HCT116 (cell line): ENCODE data around the gene LIN7A. TPM values are rescaled to one million over a fixed set of nuclear protein-coding genes. Genes with fewer than 3 reads are reported as not detected.

ENCODE experiments used
- ATAC-seq: fragments of 200-7000 bp; cut with Tn5 transposase; 2 replicates; pipeline ENCODE4 v1.9.1; 2020; ENCODE audit warnings: mild to moderate bottlenecking, moderate library complexity
- BruUV-seq: library from RNA; stranded (reverse); fragments of 400-500 nt; replicated peaks from 2 replicates; lab custom pipeline; 2021; lab: Mats Ljungman, UMichigan
- CTCF ChIA-PET: fragments of 300-600 bp; sonication (Branson Sonifier 250); formaldehyde crosslinking; loops from one replicate; lab custom pipeline; 2021; ENCODE audit warnings: antibody characterized with exemption; lab: Charles Lee
- POLR2A ChIA-PET: fragments of 300-600, 350-600 bp; sonication (Branson Sonifier 250); formaldehyde crosslinking; loops from one replicate; lab custom pipeline; 2021; ENCODE audit warnings: antibody characterized with exemption; lab: Charles Lee
- RAD21 ChIA-PET, 2 experiments: fragments of 300-600 bp; sonication (Branson Sonifier 250); formaldehyde crosslinking; loops; one replicate each; lab custom pipeline; 2023; ENCODE audit warnings: low total read pairs in 2 of 2; ENCODE audit not compliant: uncharacterized antibody in 2 of 2, unreplicated experiment in 2 of 2, low non-redundant PET in 1 of 2; lab: Charles Lee
- DNase-seq: peaks from one replicate; pipeline ENCODE4 v3.0.0-alpha.2; 2010; ENCODE audit warnings: low read depth, low spot score
- H2AFZ ChIP-seq: fragments of 200-600 bp; shearing (Covaris generic), sonication (generic); 2 replicates; pipeline ENCODE4 v1.6.1; 2017; ENCODE audit warnings: low read depth, mixed run types, mixed read lengths, antibody characterized with exemption, low read length; ENCODE audit not compliant: poor library complexity, severe bottlenecking
- H3K27ac ChIP-seq: 2 replicates; pipeline ENCODE4 v1.5.1; 2012; ENCODE audit warnings: low read depth, low read length
- H3K27me3 ChIP-seq: fragments of 200-600 bp; sonication (generic); 2 replicates; pipeline ENCODE4 v1.6.1; 2016; ENCODE audit warnings: mixed run types, low read length, mixed read lengths; ENCODE audit not compliant: insufficient read depth
- H3K36me3 ChIP-seq, 2 experiments: fragments of 200-500 bp in 1 of 2; fragments of 200-600 bp in 1 of 2; sonication (Bioruptor generic) in 1 of 2; sonication (generic) in 1 of 2; 2 replicates each; pipeline versions ENCODE4 v1.5.1 to v1.6.1; 2014 to 2016; ENCODE audit warnings: low read length in 2 of 2, inconsistent platforms in 1 of 2, mixed read lengths in 1 of 2, mixed run types in 1 of 2; ENCODE audit not compliant: insufficient read depth in 2 of 2, control insufficient read depth in 1 of 2
- H3K4me1 ChIP-seq, 2 experiments: fragments of 200-600 bp in 1 of 2; sonication (generic) in 1 of 2; 2 replicates each; pipeline versions ENCODE4 v1.5.1 to v1.6.1; 2012 to 2017; ENCODE audit warnings: low read length in 2 of 2, inconsistent platforms in 1 of 2, mild to moderate bottlenecking in 1 of 2, mixed read lengths in 1 of 2, mixed run types in 1 of 2, moderate library complexity in 1 of 2; ENCODE audit not compliant: insufficient read depth in 2 of 2, control insufficient read depth in 1 of 2
- H3K4me2 ChIP-seq: fragments of 200-600 bp; sonication (generic); 2 replicates; pipeline ENCODE4 v1.6.1; 2017; ENCODE audit warnings: mixed run types, low read length, mixed read lengths
- H3K4me3 ChIP-seq, 2 experiments: fragments of 200-600 bp in 1 of 2; sonication (generic) in 1 of 2; replicated peaks in 1 of 2; 2 replicates each; pipeline ENCODE4 v1.5.1; 2011 to 2016; ENCODE audit warnings: low read length in 2 of 2, control low read depth in 1 of 2, low read depth in 1 of 2, mild to moderate bottlenecking in 1 of 2, mixed read lengths in 1 of 2, mixed run types in 1 of 2
- H3K79me2 ChIP-seq: fragments of 200-600 bp; sonication (generic); 2 replicates; pipeline ENCODE4 v1.6.1; 2017; ENCODE audit warnings: mild to moderate bottlenecking, mixed run types, low read length, moderate library complexity, mixed read lengths; ENCODE audit not compliant: insufficient read depth
- H3K9ac ChIP-seq: fragments of 200-600 bp; sonication (generic); 2 replicates; pipeline ENCODE4 v1.6.1; 2016; ENCODE audit warnings: low read length, mixed read lengths
- H3K9me2 ChIP-seq: fragments of 200-600 bp; sonication (generic), shearing (Covaris generic); 2 replicates; pipeline ENCODE4 v1.6.1; 2017; ENCODE audit warnings: mixed run types, mild to moderate bottlenecking, moderate library complexity; ENCODE audit not compliant: insufficient read depth
- H3K9me3 ChIP-seq, 2 experiments: fragments of 200-500 bp in 1 of 2; fragments of 200-600 bp in 1 of 2; sonication (Bioruptor generic) in 1 of 2; sonication (generic) in 1 of 2; 2 replicates each; pipeline ENCODE4 v1.6.1; 2014 to 2017; ENCODE audit warnings: low read length in 2 of 2, mixed read lengths in 2 of 2, inconsistent platforms in 1 of 2, low read depth in 1 of 2, mild to moderate bottlenecking in 1 of 2, mixed run types in 1 of 2, moderate library complexity in 1 of 2; ENCODE audit not compliant: control insufficient read depth in 1 of 2, insufficient read depth in 1 of 2
- H4K20me1 ChIP-seq: fragments of 200-600 bp; sonication (generic), shearing (Covaris generic); 2 replicates; pipeline ENCODE4 v1.6.1; 2017; ENCODE audit warnings: mixed run types, mild to moderate bottlenecking, moderate library complexity; ENCODE audit not compliant: insufficient read depth
- EGR1 ChIP-seq: IDR thresholded peaks from 2 replicates; pipeline ENCODE4 v1.6.1; 2012; ENCODE audit warnings: low read depth
- ELF1 ChIP-seq: IDR thresholded peaks from 2 replicates; pipeline ENCODE4 v1.6.1; 2012; ENCODE audit warnings: low read depth, borderline replicate concordance
- EZH2 ChIP-seq: fragments of 200-600 bp; sonication (generic); IDR thresholded peaks from 2 replicates; pipeline ENCODE4 v1.6.1; 2017; ENCODE audit warnings: antibody characterized with exemption, mixed run types
- FOSL1 ChIP-seq: IDR thresholded peaks from 2 replicates; pipeline ENCODE4 v1.6.1; 2012; ENCODE audit warnings: low read depth
- JUND ChIP-seq: IDR thresholded peaks from 2 replicates; pipeline ENCODE4 v1.6.1; 2012
- POLR2AphosphoS5 ChIP-seq: IDR thresholded peaks from 2 replicates; pipeline ENCODE4 v1.6.1; 2011; ENCODE audit warnings: mild to moderate bottlenecking, low read depth, low read length, moderate library complexity
- REST ChIP-seq: IDR thresholded peaks from 2 replicates; pipeline ENCODE4 v1.6.1; 2012; ENCODE audit warnings: low read depth
- SIN3A ChIP-seq: IDR thresholded peaks from 2 replicates; pipeline ENCODE4 v1.6.1; 2012; ENCODE audit warnings: low read depth
- SP1 ChIP-seq: IDR thresholded peaks from 2 replicates; pipeline ENCODE4 v1.6.1; 2012; ENCODE audit warnings: low read depth
- ZFX ChIP-seq: fragments of 450-650 bp; IDR thresholded peaks from 2 replicates; pipeline ENCODE4 v1.6.1; 2017
- ZNF274 ChIP-seq: fragments of 200-500 bp; sonication (Bioruptor generic); IDR thresholded peaks from 2 replicates; pipeline ENCODE4 v1.6.1; 2014; ENCODE audit warnings: mild to moderate bottlenecking, low read depth, low read length, inconsistent platforms
- intact Hi-C: fragments of 100-400 bp; cut with micrococcal nuclease; formaldehyde crosslinking; loops from 2 replicates; pipeline ENCODE4 v1.10.0; 2022
- total RNA-seq: library from RNA; stranded (reverse); gene quantifications from one replicate; pipeline ENCODE4 v1.2.1, GENCODE V29; 2021; ENCODE audit not compliant: unreplicated experiment
- TF ChIP-seq, protein P1 (sequence below): IDR thresholded peaks from 2 replicates; pipeline ENCODE4 v1.6.1; 2012
- TF ChIP-seq, protein P2 (sequence below): IDR thresholded peaks from 2 replicates; pipeline ENCODE4 v1.6.1; 2012
- TF ChIP-seq, protein P3 (sequence below): IDR thresholded peaks from 2 replicates; pipeline ENCODE4 v1.6.1; 2011; ENCODE audit warnings: mild to moderate bottlenecking, low read length, moderate library complexity; ENCODE audit not compliant: insufficient replicate concordance; ENCODE audit errors: extremely low read depth
- TF ChIP-seq, protein P4 (sequence below), 3 experiments: fragments of 200-600 bp in 1 of 3; sonication (generic) in 1 of 3; IDR thresholded peaks in 2 of 3; conservative IDR thresholded peaks in 1 of 3; 2 replicates each; pipeline ENCODE4 v1.5.1; 2012 to 2017; ENCODE audit warnings: low read depth in 2 of 3, low read length in 2 of 3, antibody characterized with exemption in 1 of 3, borderline replicate concordance in 1 of 3, control low read depth in 1 of 3, mild to moderate bottlenecking in 1 of 3, mixed read lengths in 1 of 3, mixed run types in 1 of 3, moderate library complexity in 1 of 3; ENCODE audit not compliant: insufficient read depth in 1 of 3

LIN7A gene
- total RNA-seq, 1 experiment from 2014 or later = 1.5 TPM

- no peak for ATAC-seq
- Histone ChIP-seq H4K20me1 (no peaks in the 10 kb centered on the region), H2AFZ (no peak overlapping the region), H3K9ac (no peak overlapping the region), H3K79me2 (no peaks in the 10 kb centered on the region), H3K27ac (no peak overlapping the region), H3K9me2 (no peaks in the 10 kb centered on the region), H3K4me3 (no peak overlapping the region), H3K9me3 (no peaks in the 10 kb centered on the region), H3K27me3 (no peaks in the 10 kb centered on the region), H3K36me3 (no peaks in the 10 kb centered on the region), H3K4me1 (no peaks in the 10 kb centered on the region), H3K4me2 (no peak overlapping the region)
- POLR2A ChIA-PET = no interaction called here
- TF ChIP-seq SIN3A = no peak
- TF ChIP-seq ELF1 = no peak
- no peak for TF ChIP-seq FOSL1
- no peak for TF ChIP-seq JUND
- TF ChIP-seq, protein P1, sequence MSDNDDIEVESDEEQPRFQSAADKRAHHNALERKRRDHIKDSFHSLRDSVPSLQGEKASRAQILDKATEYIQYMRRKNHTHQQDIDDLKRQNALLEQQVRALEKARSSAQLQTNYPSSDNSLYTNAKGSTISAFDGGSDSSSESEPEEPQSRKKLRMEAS = no peak
- TF ChIP-seq POLR2AphosphoS5 = no peak
- no peak for TF ChIP-seq EZH2
- TF ChIP-seq ZFX = no peak
- TF ChIP-seq, protein P2, sequence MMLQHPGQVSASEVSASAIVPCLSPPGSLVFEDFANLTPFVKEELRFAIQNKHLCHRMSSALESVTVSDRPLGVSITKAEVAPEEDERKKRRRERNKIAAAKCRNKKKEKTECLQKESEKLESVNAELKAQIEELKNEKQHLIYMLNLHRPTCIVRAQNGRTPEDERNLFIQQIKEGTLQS = no peak
- TF ChIP-seq SP1 = no peak
- TF ChIP-seq, protein P3, sequence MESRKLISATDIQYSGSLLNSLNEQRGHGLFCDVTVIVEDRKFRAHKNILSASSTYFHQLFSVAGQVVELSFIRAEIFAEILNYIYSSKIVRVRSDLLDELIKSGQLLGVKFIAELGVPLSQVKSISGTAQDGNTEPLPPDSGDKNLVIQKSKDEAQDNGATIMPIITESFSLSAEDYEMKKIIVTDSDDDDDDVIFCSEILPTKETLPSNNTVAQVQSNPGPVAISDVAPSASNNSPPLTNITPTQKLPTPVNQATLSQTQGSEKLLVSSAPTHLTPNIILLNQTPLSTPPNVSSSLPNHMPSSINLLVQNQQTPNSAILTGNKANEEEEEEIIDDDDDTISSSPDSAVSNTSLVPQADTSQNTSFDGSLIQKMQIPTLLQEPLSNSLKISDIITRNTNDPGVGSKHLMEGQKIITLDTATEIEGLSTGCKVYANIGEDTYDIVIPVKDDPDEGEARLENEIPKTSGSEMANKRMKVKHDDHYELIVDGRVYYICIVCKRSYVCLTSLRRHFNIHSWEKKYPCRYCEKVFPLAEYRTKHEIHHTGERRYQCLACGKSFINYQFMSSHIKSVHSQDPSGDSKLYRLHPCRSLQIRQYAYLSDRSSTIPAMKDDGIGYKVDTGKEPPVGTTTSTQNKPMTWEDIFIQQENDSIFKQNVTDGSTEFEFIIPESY = no peak
- no peak for TF ChIP-seq REST
- TF ChIP-seq, protein P4, sequence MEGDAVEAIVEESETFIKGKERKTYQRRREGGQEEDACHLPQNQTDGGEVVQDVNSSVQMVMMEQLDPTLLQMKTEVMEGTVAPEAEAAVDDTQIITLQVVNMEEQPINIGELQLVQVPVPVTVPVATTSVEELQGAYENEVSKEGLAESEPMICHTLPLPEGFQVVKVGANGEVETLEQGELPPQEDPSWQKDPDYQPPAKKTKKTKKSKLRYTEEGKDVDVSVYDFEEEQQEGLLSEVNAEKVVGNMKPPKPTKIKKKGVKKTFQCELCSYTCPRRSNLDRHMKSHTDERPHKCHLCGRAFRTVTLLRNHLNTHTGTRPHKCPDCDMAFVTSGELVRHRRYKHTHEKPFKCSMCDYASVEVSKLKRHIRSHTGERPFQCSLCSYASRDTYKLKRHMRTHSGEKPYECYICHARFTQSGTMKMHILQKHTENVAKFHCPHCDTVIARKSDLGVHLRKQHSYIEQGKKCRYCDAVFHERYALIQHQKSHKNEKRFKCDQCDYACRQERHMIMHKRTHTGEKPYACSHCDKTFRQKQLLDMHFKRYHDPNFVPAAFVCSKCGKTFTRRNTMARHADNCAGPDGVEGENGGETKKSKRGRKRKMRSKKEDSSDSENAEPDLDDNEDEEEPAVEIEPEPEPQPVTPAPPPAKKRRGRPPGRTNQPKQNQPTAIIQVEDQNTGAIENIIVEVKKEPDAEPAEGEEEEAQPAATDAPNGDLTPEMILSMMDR (IDR thresholded peaks at IDR 0.05 in 2 of 3, conservative IDR thresholded peaks at IDR 0.05 in 1 of 3; ENCODE audit: borderline replicate concordance in 1 of 3, insufficient read depth in 1 of 3, low read depth in 2 of 3, low read length in 2 of 3) = no peak
- no peak for TF ChIP-seq EGR1
- TF ChIP-seq ZNF274 = no peak
- CTCF ChIA-PET = interaction anchor here (1.2 kb wide), 1 partner anchor 14 kb away, joined by 3 read pairs; no protein-coding TSS in a partner anchor
- intact Hi-C loops = no loop called here
- DNase-seq = no peak
- no TSS peak for BruUV-seq
- RAD21 ChIA-PET = no interaction called here
Observed at GRCh38 chr12:80823393-80823792, 114.3 kb downstream of the LIN7A start.
